PC-3 (cell line): ENCODE data around the gene PLEKHH3. TPM values are rescaled to one million over a fixed set of nuclear protein-coding genes. Genes with fewer than 3 reads are reported as not detected.

Experiments used
- ATAC-seq: fragments of 200-7000 bp; cut with Tn5 transposase; 2 replicates; pipeline ENCODE4 v1.9.1; 2020; ENCODE audit warnings: mild to moderate bottlenecking, moderate library complexity
- BruUV-seq: library from RNA; stranded (reverse); fragments of 400-500 nt; replicated peaks from 2 replicates; lab custom pipeline; 2021; lab: Mats Ljungman, UMichigan
- CTCF ChIA-PET: fragments of 300-600 bp; sonication (Branson Sonifier 250); formaldehyde crosslinking; loops from one replicate; lab custom pipeline; 2022; ENCODE audit warnings: antibody characterized with exemption; lab: Charles Lee
- POLR2A ChIA-PET: fragments of 300-600 bp; sonication (Branson Sonifier 250); formaldehyde crosslinking; loops from one replicate; lab custom pipeline; 2022; ENCODE audit warnings: antibody characterized with exemption; ENCODE audit not compliant: unreplicated experiment; lab: Charles Lee
- DNase-seq: peaks from one replicate; pipeline ENCODE4 v3.0.0-alpha.2; 2015
- H2AFZ ChIP-seq: fragments of 300-600 bp; sonication (generic); 2 replicates; pipeline ENCODE4 v1.6.0; 2016; ENCODE audit warnings: antibody characterized with exemption, low read length
- H3F3A ChIP-seq: fragments of 300-600 bp; sonication (generic); one replicate; pipeline ENCODE4 v1.6.0; 2017; ENCODE audit warnings: antibody characterized with exemption, low read length, control low read depth, mild to moderate bottlenecking; ENCODE audit not compliant: unreplicated experiment
- H3K27ac ChIP-seq: fragments of 300-600 bp; sonication (generic); 2 replicates; pipeline ENCODE4 v1.5.1; 2016; ENCODE audit warnings: mild to moderate bottlenecking, low read length
- H3K27me3 ChIP-seq: fragments of 300-600 bp; sonication (generic); 2 replicates; pipeline ENCODE4 v1.6.1; 2016; ENCODE audit warnings: low read length, mixed read lengths
- H3K36me3 ChIP-seq: fragments of 300-600 bp; sonication (generic); 2 replicates; pipeline ENCODE4 v1.6.1; 2016; ENCODE audit warnings: low read depth, mixed run types, low read length, mixed read lengths
- H3K4me1 ChIP-seq: fragments of 300-600 bp; sonication (generic); 2 replicates; pipeline ENCODE4 v1.5.1; 2016; ENCODE audit warnings: low read length; ENCODE audit not compliant: insufficient read depth
- H3K4me2 ChIP-seq: fragments of 300-600 bp; sonication (generic); 2 replicates; pipeline ENCODE4 v1.6.0; 2016; ENCODE audit warnings: low read length
- H3K4me3 ChIP-seq: fragments of 300-600 bp; sonication (generic); 2 replicates; pipeline ENCODE4 v1.5.1; 2016; ENCODE audit warnings: mild to moderate bottlenecking, low read length, mixed read lengths
- H3K79me2 ChIP-seq: fragments of 300-600 bp; sonication (generic); 2 replicates; pipeline ENCODE4 v1.6.1; 2017; ENCODE audit warnings: low read length, mixed read lengths
- H3K9ac ChIP-seq: fragments of 300-600 bp; sonication (generic); 2 replicates; pipeline ENCODE4 v1.6.0; 2016; ENCODE audit warnings: mild to moderate bottlenecking, low read length
- H3K9me2 ChIP-seq: fragments of 300-600 bp; sonication (generic); replicated peaks from 2 replicates; pipeline ENCODE4 v1.6.1; 2016; ENCODE audit warnings: mixed run types, low read length, mixed read lengths
- H3K9me3 ChIP-seq: fragments of 300-600 bp; sonication (generic); 2 replicates; pipeline ENCODE4 v1.6.1; 2016; ENCODE audit warnings: low read length, mixed read lengths
- H4K20me1 ChIP-seq: fragments of 300-600 bp; sonication (generic); 2 replicates; pipeline ENCODE4 v1.6.1; 2016; ENCODE audit warnings: low read length, mixed read lengths
- EZH2 ChIP-seq: fragments of 300-600 bp; sonication (generic); IDR thresholded peaks from one replicate; pipeline ENCODE4 v1.6.1; 2017; ENCODE audit warnings: antibody characterized with exemption, mild to moderate bottlenecking, low read length; ENCODE audit not compliant: unreplicated experiment
- EZH2phosphoT487 ChIP-seq: fragments of 300-600 bp; sonication (generic); IDR thresholded peaks from 2 replicates; pipeline ENCODE4 v1.6.1; 2018; ENCODE audit warnings: mild to moderate bottlenecking, antibody characterized with exemption, low read length, borderline replicate concordance
- intact Hi-C: fragments of 100-400 bp; cut with micrococcal nuclease; formaldehyde crosslinking; loops from 2 replicates; pipeline ENCODE4 v1.9.0; 2023
- total RNA-seq: library from RNA; depleted of rRNA; stranded (reverse); fragments of >200 nt; gene quantifications from 2 replicates; pipeline ENCODE4 v1.2.3, GENCODE V29; 2014
- TF ChIP-seq, protein P1 (sequence below): fragments of 300-600 bp; sonication (generic); conservative IDR thresholded peaks from 2 replicates; pipeline ENCODE4 v1.5.1; 2017; ENCODE audit warnings: antibody characterized with exemption, low read depth, mild to moderate bottlenecking, low read length

The PLEKHH3 gene
- total RNA-seq, 1 experiment from 2014 or later = 20.1 TPM

GRCh38 chr17:42677012-42677857 is 441 bp upstream of the PLEKHH3 start:
- ChIA-PET POLR2A (no interaction called here), CTCF (interaction anchor here (0.5 to 0.7 kb wide), 3 partner anchors 17 to 68 kb away, joined by 3 to 8 read pairs (median 3); partner anchors contain the start of gene TUBG1)
- no peaks in the 10 kb centered on the region for H3K27me3 ChIP-seq
- peaks cover 6% of the 10 kb centered on the region for H3F3A ChIP-seq
- intact Hi-C loops = loop anchor here (5.0 kb wide), 1 partner anchor 70 kb away; the partner anchor contains the start of genes RETREG3 and TUBG1
- H3K4me1 ChIP-seq = peaks cover 41% of the 10 kb centered on the region
- no peaks in the 10 kb centered on the region for H3K9me3 ChIP-seq
- peak; percentile 98 for DNase-seq
- peak; percentile 67 for ATAC-seq
- TF ChIP-seq, protein P1, sequence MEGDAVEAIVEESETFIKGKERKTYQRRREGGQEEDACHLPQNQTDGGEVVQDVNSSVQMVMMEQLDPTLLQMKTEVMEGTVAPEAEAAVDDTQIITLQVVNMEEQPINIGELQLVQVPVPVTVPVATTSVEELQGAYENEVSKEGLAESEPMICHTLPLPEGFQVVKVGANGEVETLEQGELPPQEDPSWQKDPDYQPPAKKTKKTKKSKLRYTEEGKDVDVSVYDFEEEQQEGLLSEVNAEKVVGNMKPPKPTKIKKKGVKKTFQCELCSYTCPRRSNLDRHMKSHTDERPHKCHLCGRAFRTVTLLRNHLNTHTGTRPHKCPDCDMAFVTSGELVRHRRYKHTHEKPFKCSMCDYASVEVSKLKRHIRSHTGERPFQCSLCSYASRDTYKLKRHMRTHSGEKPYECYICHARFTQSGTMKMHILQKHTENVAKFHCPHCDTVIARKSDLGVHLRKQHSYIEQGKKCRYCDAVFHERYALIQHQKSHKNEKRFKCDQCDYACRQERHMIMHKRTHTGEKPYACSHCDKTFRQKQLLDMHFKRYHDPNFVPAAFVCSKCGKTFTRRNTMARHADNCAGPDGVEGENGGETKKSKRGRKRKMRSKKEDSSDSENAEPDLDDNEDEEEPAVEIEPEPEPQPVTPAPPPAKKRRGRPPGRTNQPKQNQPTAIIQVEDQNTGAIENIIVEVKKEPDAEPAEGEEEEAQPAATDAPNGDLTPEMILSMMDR = no peak
- TF ChIP-seq EZH2 (no peak), EZH2phosphoT487 (no peak)
- peak overlapping the region; percentile 79; the same call in 1 of the 2 replicates for H3K9ac ChIP-seq
- H3K9me2 ChIP-seq = no peaks in the 10 kb centered on the region
- H2AFZ ChIP-seq = 0 out of 2 replicates have a peak overlapping the region, but pooled peaks have one; percentile 47
- no peaks in the 10 kb centered on the region for H3K36me3 ChIP-seq
- H3K4me2 ChIP-seq = peak overlapping the region; percentile 99
- H3K79me2 ChIP-seq = peaks cover 26% of the 10 kb centered on the region
- no TSS peak for BruUV-seq
- H3K27ac ChIP-seq = peak overlapping the region; percentile 89
- peak overlapping the region; percentile 97 for H3K4me3 ChIP-seq
- 0 out of 2 replicates have a peak, but pooled peaks cover 4% of the 10 kb centered on the region for H4K20me1 ChIP-seq

DNA sequence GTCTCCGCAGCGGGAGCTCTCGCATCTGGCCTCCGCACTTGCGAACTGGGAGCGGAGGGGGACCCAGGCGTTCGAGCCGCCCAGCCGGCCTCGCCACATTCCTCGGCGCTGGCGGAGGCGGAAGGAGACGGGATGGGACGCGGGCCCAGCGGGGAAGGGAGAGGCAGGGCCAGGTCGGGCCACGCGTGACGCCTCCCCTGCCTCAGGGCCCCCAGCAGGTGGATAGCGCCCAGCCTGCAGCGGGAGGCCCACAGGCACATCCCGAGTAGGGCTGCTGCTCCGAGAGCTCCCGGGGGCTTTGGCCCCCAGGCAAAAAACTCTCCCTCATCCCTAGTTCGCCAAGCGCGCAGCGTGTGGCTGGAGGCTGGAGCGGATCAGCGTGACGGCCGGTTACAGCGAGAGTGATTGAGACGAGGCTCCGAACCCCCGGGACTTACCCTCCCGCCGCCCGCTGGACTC is 800 bp downstream of the PLEKHH3 start:
- Histone ChIP-seq H3K9ac (peak overlapping the region; percentile 70), H3K4me1 (peaks cover 34% of the 10 kb centered on the region), H3K4me2 (peak overlapping the region; percentile 99), H3K27ac (peak overlapping the region; percentile 20; the same call in 1 of the 2 replicates), H3K36me3 (no peaks in the 10 kb centered on the region), H4K20me1 (0 out of 2 replicates have a peak, but pooled peaks cover 4% of the 10 kb centered on the region), H3K27me3 (no peaks in the 10 kb centered on the region), H2AFZ (peak overlapping the region; percentile 82), H3K79me2 (peaks cover 26% of the 10 kb centered on the region), H3K4me3 (peak overlapping the region; percentile 97), H3K9me3 (no peaks in the 10 kb centered on the region), H3F3A (peaks cover 6% of the 10 kb centered on the region), H3K9me2 (no peaks in the 10 kb centered on the region)
- POLR2A ChIA-PET = no interaction called here
- intact Hi-C loops = loop anchor here (5.0 kb wide), 1 partner anchor 69 kb away; the partner anchor contains the start of genes RETREG3 and TUBG1
- CTCF ChIA-PET = interaction anchor here (0.6 to 0.9 kb wide), 3 partner anchors 58 to 104 kb away, joined by 3 to 6 read pairs (median 4); no protein-coding TSS in a partner anchor
- TF ChIP-seq, protein P1 = no peak
- no peak for TF ChIP-seq EZH2phosphoT487
- TF ChIP-seq EZH2 = no peak
- DNase-seq = peak; percentile 23
- no TSS peak for BruUV-seq
- ATAC-seq = no peak
